Measurements from ENCODE around the gene BEGAIN. TPM values are rescaled to one million over a fixed set of nuclear protein-coding genes. Genes with fewer than 3 reads are reported as not detected.

The BEGAIN gene
- total RNA-seq, 2 donors from 2014 or later, result 1.3 to 8.0 TPM

GRCh38 chr14:100533656-100534485, 53.3 kb downstream of the BEGAIN start:
- DNase-seq (ENCODE audit: low spot score in 2 of 2) (peak in 1 of 2 donors; percentile 44), ATAC-seq (peak in 1 of 2 donors; percentile 16)
- Mint-ChIP-seq H3K27ac (no peak overlapping the region), H3K36me3 (no peaks in the 10 kb centered on the region), H3K9me3 (no peaks in the 10 kb centered on the region)

GRCh38 chr14:100532906-100533655, 54.1 kb downstream of the BEGAIN start:
- H3K36me3 Mint-ChIP-seq, result no peaks in the 10 kb centered on the region
- DNase-seq (ENCODE audit: low spot score in 2 of 2) (peak in 1 of 2 donors; percentile 37), ATAC-seq (no peak)
- H3K27ac Mint-ChIP-seq, result no peak overlapping the region
- H3K9me3 Mint-ChIP-seq, result no peaks in the 10 kb centered on the region

GRCh38 chr14:100532154-100532861, 54.9 kb downstream of the BEGAIN start:
- Mint-ChIP-seq H3K36me3 (no peaks in the 10 kb centered on the region), H3K9me3 (no peaks in the 10 kb centered on the region), H3K27ac (no peak overlapping the region)
- ATAC-seq (no peak), DNase-seq (ENCODE audit: low spot score in 2 of 2) (no peak)

- ATAC-seq (no peak), DNase-seq (ENCODE audit: low spot score in 2 of 2) (peak in 1 of 2 donors; percentile 53)
- Mint-ChIP-seq H3K27ac (no peak overlapping the region), H3K9me3 (no peaks in the 10 kb centered on the region), H3K36me3 (no peaks in the 10 kb centered on the region)
Observed at GRCh38 chr14:100531152-100532121, 55.8 kb downstream of the BEGAIN start.

GRCh38 chr14:100530270-100531072, 56.7 kb downstream of the BEGAIN start:
- no peaks in the 10 kb centered on the region for H3K36me3 Mint-ChIP-seq
- H3K9me3 Mint-ChIP-seq, result no peaks in the 10 kb centered on the region
- H3K27ac Mint-ChIP-seq, result peak overlapping the region in 1 of 2 donors; percentile 51
- ATAC-seq, result no peak
- no peak for DNase-seq (ENCODE audit: low spot score in 2 of 2)

- DNase-seq (ENCODE audit: low spot score in 2 of 2), result no peak
- no peaks in the 10 kb centered on the region for H3K9me3 Mint-ChIP-seq
Observed at GRCh38 chr14:100529561-100530031, 57.6 kb downstream of the BEGAIN start.

GRCh38 chr14:100528962-100529560, 58.2 kb downstream of the BEGAIN start:
- ATAC-seq, result no peak
- no peaks in the 10 kb centered on the region for H3K36me3 Mint-ChIP-seq
- no peak overlapping the region for H3K27ac Mint-ChIP-seq
- DNase-seq (ENCODE audit: low spot score in 2 of 2), result no peak
- H3K9me3 Mint-ChIP-seq, result no peaks in the 10 kb centered on the region

More at GRCh38 chr14:100529561-100530031, 57.6 kb downstream of the BEGAIN start:
- H3K27ac Mint-ChIP-seq, result peak overlapping the region in 1 of 2 donors; percentile 34
- no peak for ATAC-seq
- H3K36me3 Mint-ChIP-seq, result no peaks in the 10 kb centered on the region

GRCh38 chr14:100526632-100527031, 60.6 kb downstream of the BEGAIN start:
- no peaks in the 10 kb centered on the region for H3K36me3 Mint-ChIP-seq
- no peaks in the 10 kb centered on the region for H3K9me3 Mint-ChIP-seq
- H3K27ac Mint-ChIP-seq, result no peak overlapping the region
- DNase-seq (ENCODE audit: low spot score in 2 of 2) (no peak), ATAC-seq (peak; percentile 39 to 46)

GRCh38 chr14:100526057-100526456, 61.2 kb downstream of the BEGAIN start:
- ATAC-seq (no peak), DNase-seq (ENCODE audit: low spot score in 2 of 2) (no peak)
- no peak overlapping the region for H3K27ac Mint-ChIP-seq
- no peaks in the 10 kb centered on the region for H3K9me3 Mint-ChIP-seq
- no peaks in the 10 kb centered on the region for H3K36me3 Mint-ChIP-seq

GRCh38 chr14:100525615-100526014, 61.6 kb downstream of the BEGAIN start:
- no peak for DNase-seq (ENCODE audit: low spot score in 2 of 2)
- H3K27ac Mint-ChIP-seq, result no peak overlapping the region
- ATAC-seq, result no peak
- no peaks in the 10 kb centered on the region for H3K9me3 Mint-ChIP-seq
- no peaks in the 10 kb centered on the region for H3K36me3 Mint-ChIP-seq

- Mint-ChIP-seq H3K36me3 (no peaks in the 10 kb centered on the region), H3K9me3 (no peaks in the 10 kb centered on the region), H3K27ac (no peak overlapping the region)
- no peak for ATAC-seq
- peak in 1 of 2 donors; percentile 31 for DNase-seq (ENCODE audit: low spot score in 2 of 2)
Observed at GRCh38 chr14:100524933-100525243, 62.3 kb downstream of the BEGAIN start.

GRCh38 chr14:100524233-100524932, 62.8 kb downstream of the BEGAIN start:
- H3K9me3 Mint-ChIP-seq, result no peaks in the 10 kb centered on the region
- no peak for ATAC-seq
- H3K36me3 Mint-ChIP-seq, result no peaks in the 10 kb centered on the region
- H3K27ac Mint-ChIP-seq, result no peak overlapping the region
- DNase-seq (ENCODE audit: low spot score in 2 of 2), result no peak

GRCh38 chr14:100523843-100524169, 63.4 kb downstream of the BEGAIN start:
- H3K36me3 Mint-ChIP-seq, result no peaks in the 10 kb centered on the region
- no peak for ATAC-seq
- H3K9me3 Mint-ChIP-seq, result no peaks in the 10 kb centered on the region

GRCh38 chr14:100523131-100523842, 63.9 kb downstream of the BEGAIN start:
- no peaks in the 10 kb centered on the region for H3K36me3 Mint-ChIP-seq
- no peaks in the 10 kb centered on the region for H3K9me3 Mint-ChIP-seq
- ATAC-seq, result no peak
- DNase-seq (ENCODE audit: low spot score in 2 of 2), result peak in 1 of 2 donors; percentile 37
- H3K27ac Mint-ChIP-seq, result no peak overlapping the region

More at GRCh38 chr14:100523843-100524169, 63.4 kb downstream of the BEGAIN start:
- no peak for DNase-seq (ENCODE audit: low spot score in 2 of 2)
- no peak overlapping the region for H3K27ac Mint-ChIP-seq
